ENCODE results near the gene FAM174B.

FAM174B gene

GRCh38 chr15:92569778-92570177 lies 85.8 kb downstream of the FAM174B start:
- DNase-seq (ENCODE audit: low spot score), result no peak

All from RKO (cell line).